NCI-H128 (cell line): Measurements from ENCODE around the gene ADAM33.

ENCODE experiments used
- DNase-seq: peaks from one replicate; lab custom pipeline; 2025; ENCODE audit not compliant: unreplicated experiment; lab: John Stamatoyannopoulos, UW

Gene ADAM33

DNA sequence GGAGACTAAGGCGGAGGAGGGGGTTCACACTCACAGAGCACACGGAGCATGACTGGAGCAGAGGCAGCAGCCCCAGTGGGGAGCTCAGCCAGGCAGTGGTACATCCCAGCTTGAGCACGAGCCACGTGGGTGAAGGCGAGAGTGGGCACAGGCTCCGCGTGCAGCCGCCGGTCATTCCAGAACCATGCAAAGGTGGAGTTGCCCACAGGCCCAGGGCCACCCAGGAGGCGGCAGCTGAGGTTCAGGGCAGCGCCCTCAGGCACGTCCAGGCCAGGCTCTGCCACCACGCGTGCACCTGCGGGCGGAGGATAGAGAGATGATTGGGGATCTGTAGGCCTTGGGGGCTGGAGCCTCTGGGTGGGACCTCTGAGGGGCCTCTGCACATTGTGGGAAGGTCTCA lies 9.5 kb upstream of the ADAM33 start:
- no peak for DNase-seq

DNA sequence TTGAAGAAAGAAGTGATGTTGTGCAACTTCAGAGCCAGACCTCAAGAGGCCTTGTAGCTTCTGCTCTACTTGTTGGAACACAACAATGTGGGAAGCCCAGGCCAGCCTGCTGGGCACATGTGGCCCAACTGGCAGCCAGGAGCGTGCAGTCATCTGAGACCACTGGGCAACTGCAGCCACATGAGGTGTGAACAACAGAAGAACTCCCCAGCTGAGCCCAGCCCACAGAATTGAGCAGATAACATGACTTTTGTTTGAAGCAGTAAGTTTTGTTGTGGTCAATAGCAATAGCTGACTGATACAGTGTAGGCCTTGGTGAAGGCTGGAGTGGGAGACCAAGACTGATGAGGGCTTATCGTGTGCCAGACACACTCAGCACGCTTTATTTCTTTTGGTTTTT lies 8.6 kb upstream of the ADAM33 start:
- no peak for DNase-seq

DNA sequence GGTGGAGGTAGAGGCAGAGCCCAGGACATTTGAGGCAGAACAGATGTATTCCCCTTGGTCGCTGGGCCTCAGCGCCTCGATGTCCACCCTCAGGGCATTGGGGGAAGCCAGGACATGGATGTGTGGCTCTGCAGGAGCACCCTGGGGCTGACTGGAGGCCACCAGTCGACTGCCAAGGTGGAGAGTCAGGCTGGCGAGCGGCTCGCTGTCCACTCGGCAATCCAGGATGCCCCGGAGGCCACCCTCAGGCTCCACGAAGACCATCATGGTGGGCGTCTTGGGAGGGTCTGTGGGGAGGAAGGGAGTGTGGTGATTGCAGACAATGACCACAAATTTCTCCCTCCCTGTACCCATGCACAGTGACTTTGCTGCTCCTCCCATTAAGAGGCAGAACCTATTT lies 8.2 kb upstream of the ADAM33 start:
- DNase-seq, result no peak

DNA sequence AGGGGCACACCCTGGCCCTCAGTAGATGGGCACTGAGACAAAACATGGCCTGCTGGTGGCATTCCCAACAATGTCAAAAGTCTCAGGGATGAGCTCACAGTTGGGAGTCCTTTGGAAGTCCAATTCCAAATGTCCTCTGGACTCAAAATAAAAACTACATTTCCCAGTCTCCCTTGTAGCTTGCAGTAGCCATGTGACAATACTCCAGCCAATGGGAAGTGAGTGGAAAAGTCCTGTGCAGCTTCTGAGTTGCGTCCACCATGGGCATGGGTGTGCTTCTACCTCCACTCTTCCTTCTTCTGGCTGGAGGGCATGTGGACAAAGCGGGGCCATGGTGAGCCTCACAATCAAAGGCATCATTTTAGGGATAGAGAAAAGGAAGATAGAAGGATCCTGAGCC lies 5.8 kb upstream of the ADAM33 start:
- no peak for DNase-seq

DNA sequence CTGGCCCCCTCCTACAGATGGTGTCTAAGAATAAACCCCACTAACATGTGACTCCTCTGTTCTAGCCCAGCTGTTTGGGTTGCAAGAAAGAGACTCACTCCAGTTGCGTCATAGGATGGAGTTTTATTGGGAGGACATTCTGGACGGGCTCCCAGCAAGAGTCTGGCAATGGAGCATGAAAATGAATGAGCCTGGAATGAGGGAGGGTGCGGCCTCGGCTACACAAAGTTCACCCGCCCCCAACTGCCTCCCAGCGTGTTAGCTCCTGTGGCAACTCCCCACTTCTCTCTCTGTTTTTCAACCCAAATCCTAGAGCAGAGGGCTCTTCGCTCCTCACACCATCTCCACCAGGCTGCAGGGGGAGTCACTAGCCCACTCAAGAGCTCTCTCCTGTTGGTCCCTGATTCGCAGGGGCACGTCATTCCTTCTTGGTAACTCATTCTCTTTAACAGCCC lies 5.1 kb upstream of the ADAM33 start:
- no peak for DNase-seq

DNA sequence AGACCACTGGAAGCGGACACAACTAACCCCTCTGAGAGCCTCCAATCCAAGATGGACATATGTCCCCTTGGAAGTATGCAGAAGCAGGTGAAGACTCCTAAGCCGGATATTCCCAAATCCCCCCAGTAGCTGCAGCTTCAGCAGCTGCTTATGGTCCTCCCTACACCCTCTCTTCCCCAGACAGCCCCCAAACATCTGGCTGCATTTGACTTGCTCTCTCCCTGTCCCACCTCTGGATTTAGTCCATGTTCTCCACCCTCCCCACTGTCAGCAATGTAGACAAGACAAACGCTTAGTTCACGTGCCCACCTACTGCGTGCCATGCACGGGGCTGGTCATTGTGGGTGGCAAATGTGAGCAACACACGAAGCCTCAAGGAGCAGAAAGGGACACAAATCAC lies 4.6 kb upstream of the ADAM33 start:
- no peak for DNase-seq

DNA sequence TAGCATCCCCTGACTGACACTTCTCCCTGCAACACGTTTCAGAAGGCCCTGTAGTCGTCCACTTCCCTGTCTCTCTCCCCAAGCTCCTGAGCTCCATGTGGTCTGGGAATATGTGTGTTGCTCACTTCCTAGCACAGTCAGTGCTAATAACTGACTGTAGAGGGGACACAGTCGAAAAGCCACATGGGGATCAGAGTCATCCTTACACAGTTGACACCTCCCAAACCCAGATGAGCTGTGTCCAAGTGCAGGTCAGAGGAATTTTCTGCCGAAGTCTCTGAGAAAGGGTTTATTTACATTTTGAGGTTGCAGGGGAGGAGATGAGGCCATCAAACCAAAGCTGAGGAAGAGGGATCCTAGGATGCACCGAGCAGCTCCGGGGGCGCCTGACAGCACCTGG lies 3.5 kb upstream of the ADAM33 start:
- DNase-seq, result no peak

DNA sequence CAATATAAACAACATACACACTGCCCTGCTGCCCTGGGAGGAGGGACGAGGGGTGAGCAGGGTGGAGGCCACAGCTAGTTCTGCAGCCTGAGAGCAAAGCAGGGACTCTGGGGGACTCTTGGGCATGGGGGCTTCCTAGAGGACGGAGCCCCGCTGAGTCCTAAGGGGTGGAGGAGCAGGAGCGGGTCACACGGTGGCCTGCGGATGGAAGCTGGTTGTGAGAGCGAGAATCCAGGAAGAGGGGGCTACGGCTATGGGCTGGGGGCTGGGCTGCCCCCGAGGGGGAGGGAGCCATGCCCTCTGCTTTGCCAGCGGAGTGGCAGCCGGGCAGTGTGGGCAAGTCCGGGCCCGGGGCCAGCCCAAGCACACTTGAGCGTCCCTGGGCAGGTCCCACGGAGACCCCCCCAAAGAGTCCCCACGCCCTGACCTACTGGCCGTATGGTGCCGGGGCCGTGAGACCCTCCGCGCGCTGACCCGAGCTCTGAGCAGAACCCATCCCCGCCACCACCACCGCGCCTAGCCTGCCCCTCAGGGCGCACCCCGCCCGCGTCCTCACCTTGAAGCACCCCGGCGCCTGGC lies 369 bp downstream of the ADAM33 start:
- no peak for DNase-seq

DNA sequence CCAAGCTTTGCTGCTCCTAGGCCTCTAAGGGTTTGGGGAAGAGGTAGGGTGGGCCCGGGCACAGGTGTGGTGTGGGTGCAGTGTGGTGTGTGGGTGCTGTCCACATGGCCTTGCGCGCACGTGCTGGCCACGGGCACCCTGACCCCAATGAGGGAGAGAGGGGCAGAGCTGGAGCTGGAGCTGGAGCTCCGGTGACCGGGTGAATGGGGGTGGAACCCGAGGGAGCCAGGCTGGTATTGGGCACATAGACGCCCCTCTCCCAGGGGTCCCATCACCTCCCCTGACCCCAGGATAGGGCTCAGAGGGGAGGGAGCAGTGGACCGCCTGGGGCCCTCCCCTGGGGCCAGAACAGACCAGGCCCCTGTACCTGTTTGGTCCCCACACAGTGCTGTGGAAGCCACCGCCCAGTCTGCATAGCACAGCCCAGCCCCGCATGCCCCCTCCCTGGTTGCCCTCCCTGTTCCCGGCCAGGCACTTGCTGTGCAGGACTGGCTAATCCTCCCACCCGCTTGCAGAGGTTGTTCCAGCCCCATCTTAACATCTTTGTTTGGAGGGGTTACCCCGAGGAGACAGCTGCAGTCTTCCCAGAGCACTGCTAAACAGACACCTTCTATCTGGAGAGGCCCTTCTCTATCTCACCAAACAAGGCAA lies 984 bp downstream of the ADAM33 start:
- no peak for DNase-seq

DNA sequence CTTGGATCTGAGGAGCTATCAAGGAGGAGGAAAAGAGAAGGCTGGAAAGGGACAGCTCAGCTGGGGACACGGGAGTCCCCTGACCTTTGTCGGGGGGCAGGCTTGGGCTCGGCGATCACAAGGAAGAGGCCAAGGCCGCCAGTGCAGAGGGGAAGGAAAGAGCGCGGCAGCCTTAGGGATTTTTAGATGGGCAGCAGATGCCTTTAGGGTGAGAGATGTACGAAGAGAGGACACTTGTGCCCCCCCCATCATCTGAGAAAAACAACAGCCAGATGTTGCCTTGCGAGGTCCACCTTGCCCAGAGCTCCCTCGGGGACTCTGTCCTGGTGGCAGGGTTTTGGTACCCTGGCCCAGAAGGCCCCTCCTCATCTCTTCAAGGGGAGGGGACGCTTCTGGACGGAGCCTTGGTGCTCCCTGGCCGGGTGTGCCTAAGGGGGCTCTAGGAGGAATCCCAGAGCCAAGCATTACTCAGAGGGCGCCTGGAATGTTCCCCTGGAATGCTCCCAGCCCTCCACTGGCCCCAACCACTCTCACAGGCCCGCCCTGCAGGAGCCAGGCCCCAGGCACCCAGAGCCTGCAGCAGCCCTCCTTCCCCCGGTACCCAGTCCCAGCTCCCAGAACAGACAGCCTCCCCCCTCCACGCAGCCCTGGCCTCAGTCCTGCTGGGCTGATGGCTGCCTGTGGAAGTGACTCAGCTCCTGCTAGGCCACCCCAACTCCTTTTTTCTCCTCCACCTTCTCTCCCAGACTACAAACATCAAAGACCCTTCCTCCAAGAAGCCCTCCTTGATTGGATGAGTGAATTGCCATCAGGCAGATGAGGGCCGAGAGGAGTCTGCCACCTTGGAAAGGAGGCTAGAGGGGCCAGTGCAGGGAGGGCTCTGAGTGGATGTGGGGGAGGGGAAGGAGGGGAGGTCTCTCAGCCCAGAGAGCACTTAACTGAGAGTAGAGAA lies 1.8 kb downstream of the ADAM33 start:
- no peak for DNase-seq

DNA sequence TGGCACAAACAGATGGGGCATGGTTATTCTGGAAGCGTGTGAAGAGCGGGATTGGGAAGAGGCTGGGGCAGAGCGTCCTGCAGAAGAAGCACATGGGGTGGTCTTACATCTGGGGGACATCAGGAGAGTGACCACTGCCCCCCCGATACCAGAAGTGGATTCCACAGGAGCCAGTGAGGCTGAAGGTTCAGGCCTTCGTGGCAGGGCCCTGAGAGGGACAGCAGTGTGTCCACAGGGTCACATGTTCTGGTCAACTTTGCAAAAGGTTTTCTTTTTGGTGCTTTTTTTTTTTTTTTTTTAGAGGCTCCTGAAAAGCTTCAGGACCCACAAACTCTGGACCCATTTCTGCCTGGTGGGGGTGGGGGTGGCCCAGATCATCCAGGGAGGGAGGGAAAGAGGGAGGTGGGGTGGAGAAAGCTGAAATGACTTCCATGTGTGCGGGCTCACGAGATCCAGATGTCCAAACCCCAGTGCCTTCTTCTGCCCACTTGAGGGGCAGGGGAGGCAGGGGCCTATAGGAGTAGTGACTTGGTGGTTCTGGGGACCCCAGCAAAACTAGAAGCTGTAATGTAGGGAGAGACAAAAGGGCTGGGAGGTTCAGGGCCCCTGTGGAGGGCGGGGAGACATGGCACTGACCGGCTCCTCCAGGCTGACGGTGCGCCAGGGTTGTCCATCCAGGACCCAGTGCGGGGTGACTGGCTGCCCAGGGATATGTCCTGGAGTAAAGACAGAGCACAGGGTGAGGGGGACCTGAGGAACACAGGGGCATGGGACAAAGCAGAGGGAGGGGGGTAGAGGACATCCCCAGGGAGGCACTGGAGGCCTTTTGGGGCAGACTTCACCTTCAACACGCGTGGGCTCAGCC lies 2.7 kb downstream of the ADAM33 start:
- no peak for DNase-seq

DNA sequence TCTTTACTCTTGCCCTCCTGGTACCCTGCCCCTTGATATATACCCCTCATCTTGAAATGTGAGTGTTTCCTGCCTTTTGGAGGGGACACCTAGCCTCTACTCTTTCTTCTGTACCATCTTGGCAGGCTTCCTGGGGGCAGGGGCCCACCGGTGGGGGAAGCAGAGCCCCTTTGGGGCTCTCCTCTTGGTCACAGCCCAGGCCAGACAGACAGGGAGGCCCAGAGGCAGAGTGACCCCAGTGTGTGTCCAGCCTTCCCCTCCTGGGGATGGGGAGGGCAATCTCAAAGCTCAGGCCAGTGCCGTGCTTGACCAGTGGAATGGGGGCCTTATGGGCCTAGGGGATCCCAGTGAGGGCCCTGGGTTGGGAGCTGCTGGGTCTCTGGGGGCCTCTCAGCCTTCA lies 3.6 kb downstream of the ADAM33 start:
- DNase-seq, result no peak

DNA sequence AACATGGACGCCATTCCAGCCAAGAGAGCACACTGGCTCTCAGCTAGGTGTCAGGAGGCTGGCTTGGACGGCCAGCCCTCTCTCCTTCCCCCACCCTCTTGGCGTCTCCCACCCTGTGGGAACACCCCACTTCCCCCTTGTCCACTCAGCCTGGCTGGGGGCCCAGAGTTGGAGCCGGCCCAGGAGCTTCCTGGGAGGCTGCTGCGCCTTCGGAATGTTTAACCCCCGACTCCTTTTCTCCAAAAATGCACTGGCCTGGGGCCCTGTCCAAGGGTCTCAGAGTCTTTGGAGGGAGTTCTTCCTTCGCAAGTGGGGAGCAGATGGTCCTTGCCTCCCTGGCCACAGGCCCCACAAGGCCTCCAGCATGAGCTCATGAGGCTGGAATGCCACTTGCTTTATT lies 4.1 kb downstream of the ADAM33 start:
- DNase-seq, result no peak

DNA sequence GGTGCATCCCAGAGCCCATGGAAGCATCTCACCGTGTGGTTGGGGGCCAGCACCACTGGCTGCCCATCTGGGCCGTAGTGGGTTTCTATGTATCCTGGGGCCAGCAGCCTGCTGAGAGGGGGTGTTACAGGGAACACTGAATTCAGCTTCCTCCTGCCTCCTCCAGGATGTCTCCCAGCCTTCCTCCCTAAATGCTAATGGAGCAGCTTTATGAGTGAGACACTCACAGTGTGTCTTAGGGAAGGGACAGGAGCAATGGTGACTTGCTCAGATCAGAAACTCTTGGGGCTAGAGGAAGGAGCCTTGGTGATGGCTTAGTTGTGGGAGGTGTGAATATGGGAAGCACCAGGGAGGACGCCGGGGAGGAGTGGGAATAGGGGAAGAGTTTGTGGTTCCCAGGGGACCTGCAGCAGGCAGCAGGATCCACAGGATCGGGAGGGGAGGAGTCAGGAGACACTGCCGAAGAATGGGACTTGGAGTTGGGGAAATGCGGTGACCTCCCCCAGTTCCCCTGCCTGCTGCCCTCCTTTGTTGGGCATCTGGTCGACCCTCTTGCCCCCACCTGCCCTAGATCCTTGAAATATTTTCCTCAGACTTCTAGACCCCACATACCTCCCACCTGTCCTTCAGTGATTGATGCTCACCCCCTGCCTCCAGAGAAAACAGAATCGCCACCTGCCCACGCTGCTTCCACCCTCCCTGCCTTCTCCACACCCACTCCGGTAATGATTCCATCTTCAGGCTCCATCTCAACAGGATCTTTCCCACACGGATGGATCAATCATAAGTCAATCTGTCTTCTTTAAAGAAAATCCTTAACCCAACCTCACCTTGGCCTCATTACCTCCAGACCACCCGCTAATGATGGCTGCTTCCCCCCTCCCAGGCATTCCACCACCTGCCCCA lies 6.6 kb downstream of the ADAM33 start:
- no peak for DNase-seq

DNA sequence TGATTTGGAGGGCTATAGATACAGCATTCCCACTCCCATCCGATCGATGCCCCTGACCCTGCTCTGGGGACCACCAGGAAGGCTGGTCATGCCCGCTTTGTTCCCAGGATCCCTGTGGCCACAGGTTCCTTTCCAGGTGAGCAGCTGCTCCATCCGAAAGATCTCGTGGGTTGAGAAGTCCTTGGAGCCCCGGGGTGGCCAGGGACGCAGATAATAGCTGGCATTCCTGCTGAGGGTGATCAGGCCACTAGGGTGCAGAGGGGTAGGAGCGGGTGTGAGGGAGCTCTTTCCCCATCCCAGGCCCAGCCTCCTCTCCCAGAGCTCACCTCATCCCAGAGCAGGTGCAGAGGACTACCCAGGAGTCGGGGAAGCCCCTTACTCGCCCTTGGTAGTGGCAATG lies 7.4 kb downstream of the ADAM33 start:
- DNase-seq, result no peak

DNA sequence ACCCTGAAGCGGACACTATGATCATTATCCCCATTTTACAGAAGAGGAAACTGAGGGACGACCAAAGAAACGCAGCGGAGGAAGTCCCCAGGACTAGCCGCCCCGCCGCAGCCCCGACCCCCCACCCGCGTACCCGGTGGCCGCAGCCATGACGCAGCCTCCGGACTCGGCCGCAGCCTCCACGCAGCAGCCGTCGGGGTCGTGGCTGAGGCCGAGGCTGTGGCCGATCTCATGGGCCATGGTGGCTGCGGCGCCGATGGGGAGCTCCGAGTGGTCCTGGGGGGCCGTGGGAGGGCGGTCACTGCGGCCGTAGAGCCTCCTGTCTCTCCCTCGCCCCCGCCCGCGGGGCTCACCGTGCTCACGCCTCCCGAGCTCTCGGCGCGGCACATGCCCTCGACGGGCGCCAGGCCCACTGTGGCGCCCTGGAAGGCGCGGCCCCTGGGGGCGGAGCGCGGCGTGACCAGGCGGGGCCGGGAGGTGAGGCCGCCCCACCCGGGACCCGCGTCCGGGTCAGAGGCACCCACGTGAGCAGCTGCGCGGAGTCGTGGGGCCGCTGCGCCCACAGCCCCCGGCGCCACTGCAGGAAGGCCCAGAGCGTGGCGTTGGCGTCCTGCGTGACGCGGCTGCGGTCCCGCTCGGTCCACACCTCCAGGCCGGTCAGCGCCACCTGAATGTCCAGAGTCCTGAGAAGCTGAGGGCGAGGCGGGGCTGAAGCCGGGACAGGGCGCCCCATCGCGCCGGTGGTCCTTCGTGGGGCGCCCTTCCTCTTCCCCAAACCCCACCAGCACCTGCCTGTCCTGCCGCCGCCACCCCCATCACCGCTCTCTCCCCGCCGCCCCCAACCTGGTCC lies 8.4 kb downstream of the ADAM33 start:
- no peak for DNase-seq

DNA sequence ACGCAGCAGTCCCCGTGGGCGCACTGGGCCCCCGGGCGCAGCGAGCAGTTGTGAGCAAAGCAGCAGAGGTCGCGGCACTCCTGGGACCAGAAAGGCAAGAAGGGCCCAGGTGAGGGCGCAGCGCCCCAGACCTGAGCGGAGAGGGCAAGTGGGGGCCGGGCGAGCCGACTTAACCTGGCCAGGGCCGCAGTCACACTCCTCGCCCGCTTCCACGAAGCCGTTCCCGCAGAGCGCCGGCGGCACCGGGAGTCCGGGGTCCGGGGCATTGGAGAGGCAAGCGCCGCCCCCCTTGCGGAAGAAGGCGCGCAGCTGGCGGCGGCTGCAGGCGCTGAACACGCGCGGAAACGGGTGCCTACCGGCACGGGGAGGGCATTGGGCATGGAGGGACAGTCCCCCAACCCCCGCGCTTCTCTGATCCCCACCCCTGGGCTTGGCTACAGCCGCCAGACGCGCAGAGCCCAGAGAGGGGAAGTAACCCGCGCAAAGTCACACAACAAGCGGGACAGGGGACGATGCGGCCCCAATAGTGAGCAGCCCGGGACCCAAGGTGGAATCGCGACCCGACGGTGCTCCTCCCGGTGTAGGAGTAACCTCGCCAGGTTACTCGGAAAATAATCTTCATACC lies 9.2 kb downstream of the ADAM33 start:
- DNase-seq, result no peak

DNA sequence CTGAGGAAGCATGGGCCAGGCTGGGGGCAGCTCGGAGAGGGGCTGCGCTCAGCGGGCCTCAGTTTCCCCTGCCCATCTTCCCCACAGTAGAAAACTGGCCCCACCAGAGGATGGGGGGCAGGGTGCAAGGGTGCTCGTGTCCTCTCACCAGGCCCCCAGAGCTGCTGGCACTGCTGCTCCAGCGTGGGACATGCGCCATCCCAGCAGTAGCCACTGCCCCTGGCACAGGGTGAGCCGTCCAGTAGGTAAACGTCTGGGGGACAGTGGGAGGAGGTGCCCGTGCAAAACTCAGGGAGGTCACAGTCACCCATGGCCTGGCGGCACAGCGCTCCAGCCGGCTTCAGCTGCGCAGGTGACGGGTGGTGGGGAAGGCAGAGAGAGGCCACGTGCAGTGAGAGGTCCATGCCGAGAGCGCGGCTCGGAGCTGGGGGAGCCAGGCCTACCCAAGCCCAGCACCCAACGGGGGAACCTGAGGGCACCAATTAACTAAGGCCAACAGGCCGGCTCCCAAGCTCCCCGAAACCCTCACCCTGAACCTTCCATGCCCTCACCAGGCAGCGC lies 9.7 kb downstream of the ADAM33 start:
- no peak for DNase-seq
